Smooth muscle cell (in vitro differentiated cells): ENCODE results near the gene NEDD8. TPM values are rescaled to one million over a fixed set of nuclear protein-coding genes. Genes with fewer than 3 reads are reported as not detected.

ENCODE experiments used
- DNase-seq: peaks from one replicate; lab custom pipeline; 2025; ENCODE audit not compliant: unreplicated experiment; lab: John Stamatoyannopoulos, UW
- H2AFZ ChIP-seq: fragments of 200-600 bp; sonication (generic); 2 replicates; pipeline ENCODE4 v1.6.0; 2016; ENCODE audit warnings: antibody characterized with exemption, low read depth, mild to moderate bottlenecking
- H3F3A ChIP-seq: fragments of 200-600 bp; sonication (generic); 2 replicates; pipeline ENCODE4 v1.6.0; 2017; ENCODE audit warnings: antibody characterized with exemption, low read depth
- H3K27ac ChIP-seq: fragments of 200-600 bp; sonication (generic); 2 replicates; pipeline ENCODE4 v1.5.1; 2016; ENCODE audit warnings: low read depth, mild to moderate bottlenecking
- H3K27me3 ChIP-seq: fragments of 200-600 bp; sonication (generic); 2 replicates; pipeline ENCODE4 v1.6.1; 2016; ENCODE audit warnings: low read depth, mild to moderate bottlenecking
- H3K36me3 ChIP-seq: fragments of 200-600 bp; sonication (generic); 2 replicates; pipeline ENCODE4 v1.5.1; 2016; ENCODE audit warnings: low read depth
- H3K4me1 ChIP-seq: fragments of 200-600 bp; sonication (generic); 2 replicates; pipeline ENCODE4 v1.5.1; 2016; ENCODE audit warnings: low read depth
- H3K4me2 ChIP-seq: fragments of 200-600 bp; sonication (generic); 2 replicates; pipeline ENCODE4 v1.6.0; 2016; ENCODE audit warnings: mild to moderate bottlenecking
- H3K4me3 ChIP-seq: fragments of 200-600 bp; sonication (generic); 2 replicates; pipeline ENCODE4 v1.5.1; 2016; ENCODE audit warnings: mild to moderate bottlenecking
- H3K79me2 ChIP-seq: fragments of 200-600 bp; sonication (generic); 2 replicates; pipeline ENCODE4 v1.6.0; 2016; ENCODE audit warnings: low read depth, mild to moderate bottlenecking
- H3K9ac ChIP-seq: fragments of 200-600 bp; sonication (generic); 2 replicates; pipeline ENCODE4 v1.6.0; 2016; ENCODE audit warnings: low read depth
- H3K9me3 ChIP-seq: fragments of 200-600 bp; sonication (generic); replicated peaks from 2 replicates; pipeline ENCODE4 v1.5.1; 2016; ENCODE audit warnings: low read depth
- H4K20me1 ChIP-seq: fragments of 200-600 bp; sonication (generic); 2 replicates; pipeline ENCODE4 v1.6.0; 2016; ENCODE audit warnings: low read depth
- WGBS: methylation state at CpG from one replicate; pipeline ENCODE4 v1.1.7; 2016; ENCODE audit warnings: low lambda C conversion rate; 5-methylcytosine and 5-hydroxymethylcytosine counted together
- polyA plus RNA-seq: library from polyadenylated mRNA; unstranded; fragments of >200 nt; fragmentation: Nextera tagmentation; extraction: Ambion mirVana; gene quantifications from 2 replicates; pipeline ENCODE4 v1.2.1, GENCODE V29; 2016
- total RNA-seq: library from RNA; depleted of rRNA; stranded (reverse); fragments of >200 nt; gene quantifications from 2 replicates; pipeline ENCODE4 v1.2.3, GENCODE V29; 2014
- TF ChIP-seq, protein P1 (sequence below): fragments of 200-600 bp; sonication (generic); IDR thresholded peaks from 2 replicates; pipeline ENCODE4 v1.5.1; 2017; ENCODE audit warnings: borderline replicate concordance, mild to moderate bottlenecking, antibody characterized with exemption; ENCODE audit not compliant: insufficient read depth, poor library complexity, severe bottlenecking

The NEDD8 gene
- total and polyA plus RNA-seq, 2 experiments from 2014 or later, result 211 to 375 TPM

DNA sequence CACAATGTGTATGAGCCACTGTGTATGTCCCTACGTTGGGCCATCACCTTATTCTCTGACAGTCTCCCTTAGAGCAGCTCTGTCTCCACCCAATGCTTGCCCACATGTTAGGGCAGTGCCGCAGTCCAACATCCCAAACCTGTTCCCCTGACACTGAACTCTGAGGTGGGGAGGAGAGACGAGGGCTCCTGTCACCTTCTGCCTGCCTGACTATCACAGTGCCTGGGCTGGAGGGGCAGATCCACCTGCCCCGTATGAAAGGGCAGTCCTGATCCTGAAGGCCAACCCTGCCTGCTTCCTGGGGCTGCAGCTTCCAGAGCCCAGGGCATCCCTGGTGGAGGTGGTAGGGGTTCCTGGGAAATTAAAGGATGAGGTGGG is 28.6 kb upstream of the NEDD8 start:
- H3K79me2 ChIP-seq, result no peaks in the 10 kb centered on the region
- TF ChIP-seq, protein P1, sequence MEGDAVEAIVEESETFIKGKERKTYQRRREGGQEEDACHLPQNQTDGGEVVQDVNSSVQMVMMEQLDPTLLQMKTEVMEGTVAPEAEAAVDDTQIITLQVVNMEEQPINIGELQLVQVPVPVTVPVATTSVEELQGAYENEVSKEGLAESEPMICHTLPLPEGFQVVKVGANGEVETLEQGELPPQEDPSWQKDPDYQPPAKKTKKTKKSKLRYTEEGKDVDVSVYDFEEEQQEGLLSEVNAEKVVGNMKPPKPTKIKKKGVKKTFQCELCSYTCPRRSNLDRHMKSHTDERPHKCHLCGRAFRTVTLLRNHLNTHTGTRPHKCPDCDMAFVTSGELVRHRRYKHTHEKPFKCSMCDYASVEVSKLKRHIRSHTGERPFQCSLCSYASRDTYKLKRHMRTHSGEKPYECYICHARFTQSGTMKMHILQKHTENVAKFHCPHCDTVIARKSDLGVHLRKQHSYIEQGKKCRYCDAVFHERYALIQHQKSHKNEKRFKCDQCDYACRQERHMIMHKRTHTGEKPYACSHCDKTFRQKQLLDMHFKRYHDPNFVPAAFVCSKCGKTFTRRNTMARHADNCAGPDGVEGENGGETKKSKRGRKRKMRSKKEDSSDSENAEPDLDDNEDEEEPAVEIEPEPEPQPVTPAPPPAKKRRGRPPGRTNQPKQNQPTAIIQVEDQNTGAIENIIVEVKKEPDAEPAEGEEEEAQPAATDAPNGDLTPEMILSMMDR, result no peak
- H3K4me2 ChIP-seq, result no peak overlapping the region
- WGBS, result 80% methylated on average over 4 of the region's 4 CpGs
- DNase-seq, result no peak
- H3K36me3 ChIP-seq, result no peaks in the 10 kb centered on the region
- H3K27ac ChIP-seq, result no peak overlapping the region
- H3K27me3 ChIP-seq, result no peaks in the 10 kb centered on the region
- H3K9ac ChIP-seq, result no peak overlapping the region
- H3F3A ChIP-seq, result no peaks in the 10 kb centered on the region
- H3K9me3 ChIP-seq, result no peaks in the 10 kb centered on the region
- no peak overlapping the region for H3K4me3 ChIP-seq
- no peaks in the 10 kb centered on the region for H4K20me1 ChIP-seq
- H3K4me1 ChIP-seq, result no peaks in the 10 kb centered on the region
- no peak overlapping the region for H2AFZ ChIP-seq

DNA sequence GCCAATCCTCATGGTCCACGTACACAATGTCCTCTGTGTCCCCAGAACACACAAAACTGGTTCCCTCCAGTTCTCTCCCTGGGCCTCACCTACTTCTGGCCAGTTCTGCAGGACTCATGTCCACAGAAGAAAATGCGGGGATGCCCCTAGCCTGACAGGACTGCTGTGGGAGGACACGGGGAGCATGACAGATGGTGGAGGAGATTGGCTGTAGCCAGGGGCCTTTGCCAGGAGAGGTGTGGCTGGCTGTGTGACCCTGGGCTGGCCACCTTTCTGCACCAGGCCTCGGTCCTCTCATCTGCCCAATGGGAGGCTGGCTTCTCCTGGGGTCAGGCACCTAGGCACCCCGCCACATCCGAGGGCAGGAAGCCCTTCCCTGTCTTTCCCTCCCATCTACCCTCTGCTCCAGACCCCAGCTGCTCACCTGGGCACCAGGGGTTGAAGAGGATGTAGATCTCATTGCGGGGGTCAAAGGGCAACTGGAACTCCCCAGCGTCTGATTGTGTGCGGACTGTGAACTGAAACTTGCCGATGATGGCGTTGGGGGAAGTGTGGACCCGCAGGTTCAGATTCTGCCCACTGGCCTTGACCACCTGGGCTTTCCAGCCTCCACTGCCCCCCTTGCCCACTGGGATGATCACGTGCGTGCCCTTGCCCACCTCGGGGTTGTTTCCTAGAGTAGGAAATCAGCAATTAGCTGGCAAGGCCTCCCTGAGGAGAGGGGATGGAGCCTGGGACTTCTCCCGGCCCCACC is 28.0 kb upstream of the NEDD8 start:
- Histone ChIP-seq H3K27me3 (no peaks in the 10 kb centered on the region), H3K79me2 (no peaks in the 10 kb centered on the region), H3F3A (no peaks in the 10 kb centered on the region), H3K27ac (no peak overlapping the region), H2AFZ (no peak overlapping the region), H4K20me1 (no peaks in the 10 kb centered on the region), H3K36me3 (no peaks in the 10 kb centered on the region), H3K9me3 (no peaks in the 10 kb centered on the region), H3K4me2 (no peak overlapping the region), H3K4me1 (no peaks in the 10 kb centered on the region), H3K9ac (no peak overlapping the region), H3K4me3 (no peak overlapping the region)
- no peak for DNase-seq
- TF ChIP-seq, protein P1, result no peak
- 90% methylated on average over 16 of the region's 16 CpGs for WGBS

DNA sequence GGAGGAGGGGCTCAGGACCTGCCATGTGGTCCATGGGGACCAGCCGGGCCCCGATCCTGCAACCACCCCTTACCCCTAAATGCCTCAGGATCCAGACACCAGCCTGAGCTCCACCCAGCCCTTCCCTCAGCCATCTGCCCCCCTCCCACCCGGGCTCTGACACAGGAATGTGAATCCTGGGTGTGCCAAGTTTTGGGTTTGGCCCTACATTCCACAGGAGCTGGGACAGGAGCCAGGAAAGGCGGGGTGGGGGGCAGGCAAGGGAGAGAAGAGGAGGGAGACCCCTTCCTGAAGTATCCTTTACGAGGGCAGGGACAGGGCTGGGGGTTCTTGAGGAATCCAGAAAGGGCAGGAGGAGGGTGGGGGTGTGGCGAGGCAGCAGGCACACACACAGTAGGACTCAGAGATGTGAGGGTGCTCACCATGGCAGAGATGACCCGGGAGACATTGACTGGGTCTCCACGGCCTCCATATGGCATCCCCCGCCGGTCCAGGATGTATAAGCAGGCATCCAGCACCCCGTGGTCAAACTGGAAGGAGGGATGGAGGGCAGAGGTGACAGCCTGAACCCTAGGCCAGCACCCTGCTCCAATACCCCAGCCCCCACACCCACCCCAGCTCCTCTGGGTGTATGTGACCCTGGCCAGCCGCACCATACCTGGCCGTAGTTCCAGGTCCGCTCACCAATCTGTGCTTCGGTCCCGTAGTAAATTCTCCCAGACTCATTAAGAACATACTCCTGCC is 27.3 kb upstream of the NEDD8 start:
- no peak overlapping the region for H3K9ac ChIP-seq
- no peak overlapping the region for H3K4me2 ChIP-seq
- TF ChIP-seq, protein P1, result no peak
- H3K27me3 ChIP-seq, result no peaks in the 10 kb centered on the region
- no peak overlapping the region for H2AFZ ChIP-seq
- no peak overlapping the region for H3K27ac ChIP-seq
- no peaks in the 10 kb centered on the region for H4K20me1 ChIP-seq
- H3K4me1 ChIP-seq, result no peaks in the 10 kb centered on the region
- H3F3A ChIP-seq, result no peaks in the 10 kb centered on the region
- no peaks in the 10 kb centered on the region for H3K9me3 ChIP-seq
- no peak overlapping the region for H3K4me3 ChIP-seq
- no peak for DNase-seq
- no peaks in the 10 kb centered on the region for H3K36me3 ChIP-seq
- 85% methylated on average over 16 of the region's 16 CpGs for WGBS
- H3K79me2 ChIP-seq, result no peaks in the 10 kb centered on the region
